Kidney glomerular epithelial cell (primary cell): Measurements from ENCODE around the gene MCCD1.

Experiments
- DNase-seq: peaks from one replicate; lab custom pipeline; 2025; lab: John Stamatoyannopoulos, UW

MCCD1 gene

GRCh38 chr6:31543639-31544038 lies 14.9 kb downstream of the MCCD1 start:
- no peak for DNase-seq

GRCh38 chr6:31544676-31545075 lies 15.9 kb downstream of the MCCD1 start:
- DNase-seq: no peak

- DNase-seq: no peak
Measured at GRCh38 chr6:31545291-31545690, 16.5 kb downstream of the MCCD1 start.

GRCh38 chr6:31546339-31546957 lies 17.7 kb downstream of the MCCD1 start, which contains the start of gene ATP6V1G2:
TSS of gene ATP6V1G2 (minus strand) at chr6:31546608. CDS start at chr6:31546559, 49 bp downstream.
- peak; percentile 93 for DNase-seq

- DNase-seq: peak; percentile 94
Measured at GRCh38 chr6:31546958-31547726, 18.4 kb downstream of the MCCD1 start, which contains the start of gene NFKBIL1. TSS of gene NFKBIL1 (plus strand) at chr6:31547608. CDS start at chr6:31547695, 87 bp downstream.

GRCh38 chr6:31547727-31548543 lies 19.2 kb downstream of the MCCD1 start:
- no peak for DNase-seq

- DNase-seq: no peak
Measured at GRCh38 chr6:31548544-31548873, 19.7 kb downstream of the MCCD1 start.

GRCh38 chr6:31551371-31551770 lies 22.6 kb downstream of the MCCD1 start:
- peak; percentile 6 for DNase-seq

GRCh38 chr6:31556307-31556706 lies 27.5 kb downstream of the MCCD1 start:
- no peak for DNase-seq

GRCh38 chr6:31557443-31558317 lies 28.9 kb downstream of the MCCD1 start:
- no peak for DNase-seq

- no peak for DNase-seq
Measured at GRCh38 chr6:31558318-31558625, 29.5 kb downstream of the MCCD1 start.

GRCh38 chr6:31558631-31559500 lies 30.1 kb downstream of the MCCD1 start:
- DNase-seq: peak; percentile 2

GRCh38 chr6:31559606-31559957 lies 30.8 kb downstream of the MCCD1 start:
- no peak for DNase-seq

GRCh38 chr6:31559958-31560696 lies 31.4 kb downstream of the MCCD1 start:
- peak; percentile 76 for DNase-seq

GRCh38 chr6:31560697-31561058 lies 31.9 kb downstream of the MCCD1 start:
- DNase-seq: no peak

- DNase-seq: no peak
Measured at GRCh38 chr6:31567531-31568370, 39.0 kb downstream of the MCCD1 start.

- DNase-seq: no peak
Measured at GRCh38 chr6:31568537-31568961, 39.8 kb downstream of the MCCD1 start.

GRCh38 chr6:31569861-31570536 lies 41.2 kb downstream of the MCCD1 start:
- DNase-seq: no peak
